BE2C (cell line): ENCODE results near the gene B3GALNT2.

ENCODE experiments used
- DNase-seq: peaks from one replicate; pipeline ENCODE4 v3.0.0-alpha.2; 2020
- H3K27me3 ChIP-seq: fragments of 250-450 bp; sonication (Bioruptor Pico); 2 replicates; pipeline ENCODE4 v1.5.1; 2020; ENCODE audit warnings: mild to moderate bottlenecking
- H3K36me3 ChIP-seq: fragments of 250-450 bp; sonication (Bioruptor Pico); 2 replicates; pipeline ENCODE4 v1.5.1; 2020; ENCODE audit warnings: mild to moderate bottlenecking
- H3K4me1 ChIP-seq: fragments of 250-450 bp; sonication (Bioruptor Pico); 2 replicates; pipeline ENCODE4 v1.5.1; 2020
- H3K4me3 ChIP-seq: 2 replicates; pipeline ENCODE4 v1.5.1; 2011; ENCODE audit warnings: low read depth, low read length
- H3K9me3 ChIP-seq: fragments of 250-450 bp; sonication (Bioruptor Pico); 2 replicates; pipeline ENCODE4 v1.5.1; 2020
- CTCF ChIP-seq: IDR thresholded peaks from 2 replicates; pipeline ENCODE4 v1.5.1; 2012; ENCODE audit warnings: mild to moderate bottlenecking, low read depth, low read length

Gene B3GALNT2

GRCh38 chr1:235515844-235516512 lies 11.7 kb upstream of the B3GALNT2 start:
- Histone ChIP-seq H3K4me3 (no peak overlapping the region), H3K9me3 (no peaks in the 10 kb centered on the region), H3K36me3 (no peaks in the 10 kb centered on the region), H3K4me1 (no peaks in the 10 kb centered on the region; the same call in 1 of the 2 replicates), H3K27me3 (no peaks in the 10 kb centered on the region)
- no peak for DNase-seq
- no peak for TF ChIP-seq CTCF

- no peaks in the 10 kb centered on the region for H3K36me3 ChIP-seq
- peak; percentile 97 for TF ChIP-seq CTCF
- peak; percentile 60 for DNase-seq
Measured at GRCh38 chr1:235513495-235514366, 9.5 kb upstream of the B3GALNT2 start.

GRCh38 chr1:235511470-235512240 lies 7.4 kb upstream of the B3GALNT2 start:
- Histone ChIP-seq H3K27me3 (no peaks in the 10 kb centered on the region), H3K4me3 (no peak overlapping the region), H3K4me1 (no peaks in the 10 kb centered on the region; the same call in 1 of the 2 replicates), H3K36me3 (no peaks in the 10 kb centered on the region), H3K9me3 (no peaks in the 10 kb centered on the region)
- peak; percentile 24 for DNase-seq
- TF ChIP-seq CTCF, result peak; percentile 31

More at GRCh38 chr1:235513495-235514366, 9.5 kb upstream of the B3GALNT2 start:
- no peak overlapping the region for H3K4me3 ChIP-seq
- H3K4me1 ChIP-seq, result no peaks in the 10 kb centered on the region; the same call in 1 of the 2 replicates
- H3K27me3 ChIP-seq, result no peaks in the 10 kb centered on the region
- H3K9me3 ChIP-seq, result no peaks in the 10 kb centered on the region

GRCh38 chr1:235510823-235511222 lies 6.6 kb upstream of the B3GALNT2 start:
- DNase-seq, result no peak
- no peaks in the 10 kb centered on the region for H3K27me3 ChIP-seq
- no peaks in the 10 kb centered on the region for H3K9me3 ChIP-seq
- no peak overlapping the region for H3K4me3 ChIP-seq
- no peaks in the 10 kb centered on the region for H3K36me3 ChIP-seq
- H3K4me1 ChIP-seq, result no peaks in the 10 kb centered on the region; the same call in 1 of the 2 replicates
- TF ChIP-seq CTCF, result no peak

GRCh38 chr1:235507623-235508022 lies 3.4 kb upstream of the B3GALNT2 start:
- no peaks in the 10 kb centered on the region for H3K27me3 ChIP-seq
- no peak overlapping the region for H3K4me3 ChIP-seq
- TF ChIP-seq CTCF, result no peak
- no peaks in the 10 kb centered on the region for H3K4me1 ChIP-seq
- H3K9me3 ChIP-seq, result no peaks in the 10 kb centered on the region
- DNase-seq, result no peak
- H3K36me3 ChIP-seq, result no peaks in the 10 kb centered on the region
